Right atrium auricular region (tissue), 2 donors: Measurements from ENCODE around the gene NPHP4. TPM values are rescaled to one million over a fixed set of nuclear protein-coding genes. Genes with fewer than 3 reads are reported as not detected.

Source experiments
- DNase-seq: peaks from one replicate; pipeline ENCODE4 v3.0.0-alpha.2; 2019; ENCODE audit warnings: low spot score
- H3K27ac ChIP-seq, 2 donors: fragments of 200-600 bp; sonication (generic); 1 replicate in 1 of 2; 2 replicates in 1 of 2; pipeline ENCODE4 v1.5.1; 2016 to 2019
- H3K27me3 ChIP-seq, 2 donors: fragments of 200-600 bp; sonication (generic); one replicate each; pipeline versions ENCODE4 v1.5.1 to v1.6.0; 2017 to 2019
- H3K36me3 ChIP-seq: fragments of 200-600 bp; sonication (generic); one replicate; pipeline ENCODE4 v1.5.1; 2016
- H3K4me1 ChIP-seq, 2 donors: fragments of 200-600 bp; sonication (generic); one replicate each; pipeline versions ENCODE4 v1.5.1 to v1.6.0; 2017 to 2019
- H3K4me3 ChIP-seq, 2 donors: fragments of 200-600 bp; sonication (generic); 1 replicate in 1 of 2; 2 replicates in 1 of 2; pipeline ENCODE4 v1.5.1; 2017 to 2019; ENCODE audit warnings: mild to moderate bottlenecking in 1 of 2, moderate library complexity in 1 of 2
- H3K9me3 ChIP-seq, 2 donors: fragments of 200-600 bp; sonication (generic); one replicate each; pipeline ENCODE4 v1.5.1; 2019
- CTCF ChIP-seq, 2 donors: fragments of 200-600 bp; sonication (generic); IDR thresholded peaks; one replicate each; pipeline ENCODE4 v1.5.1; 2019; ENCODE audit warnings: antibody characterized with exemption in 2 of 2
- total RNA-seq, 2 donors: library from RNA; depleted of rRNA; stranded (reverse); fragments of >200 nt; gene quantifications; one replicate each; pipeline ENCODE4 v1.1.0, GENCODE V29; 2016

The NPHP4 gene
- total RNA-seq, 2 donors from 2014 or later, result 3.0 to 4.3 TPM

GRCh38 chr1:5955479-5955977 is 36.7 kb downstream of the NPHP4 start:
- Histone ChIP-seq H3K9me3 (no peaks in the 10 kb centered on the region), H3K27ac (no peak overlapping the region), H3K27me3 (no peaks in the 10 kb centered on the region), H3K4me1 (no peaks in the 10 kb centered on the region), H3K36me3 (peaks cover 14% of the 10 kb centered on the region), H3K4me3 (no peak overlapping the region)
- TF ChIP-seq CTCF (IDR thresholded peaks at IDR 0.05), result no peak
- no peak for DNase-seq

GRCh38 chr1:5954964-5955363 is 37.3 kb downstream of the NPHP4 start:
- no peak for TF ChIP-seq CTCF (IDR thresholded peaks at IDR 0.05)
- peaks cover 11% of the 10 kb centered on the region for H3K36me3 ChIP-seq

DNA sequence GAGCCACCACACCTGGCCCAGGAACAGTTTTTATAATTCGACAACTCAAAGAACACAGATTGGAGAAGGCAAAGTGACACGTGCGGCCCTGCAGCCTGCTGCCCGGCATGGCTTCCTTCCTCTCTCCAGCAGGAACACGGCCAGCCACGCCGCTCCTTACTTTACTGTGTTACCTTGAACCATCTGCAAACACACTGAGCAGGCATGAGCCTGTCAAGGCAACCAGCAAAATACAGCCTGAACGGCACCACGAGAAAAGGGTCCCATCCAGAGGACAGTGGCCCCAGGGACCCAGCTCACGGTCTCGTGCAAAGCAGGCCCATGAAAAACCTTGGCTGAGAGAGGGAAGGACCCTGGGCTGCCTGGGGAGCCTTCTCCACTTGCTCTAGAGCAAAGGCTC is 38.8 kb downstream of the NPHP4 start:
- H3K4me3 ChIP-seq, result no peak overlapping the region

More at GRCh38 chr1:5954964-5955363, 37.3 kb downstream of the NPHP4 start:
- DNase-seq, result no peak
- Histone ChIP-seq H3K27me3 (no peaks in the 10 kb centered on the region), H3K9me3 (no peaks in the 10 kb centered on the region), H3K4me1 (no peaks in the 10 kb centered on the region), H3K4me3 (no peak overlapping the region), H3K27ac (no peak overlapping the region)

GRCh38 chr1:5951846-5952410 is 40.3 kb downstream of the NPHP4 start:
- H3K9me3 ChIP-seq, result no peaks in the 10 kb centered on the region
- peaks cover 18% of the 10 kb centered on the region for H3K36me3 ChIP-seq
- H3K4me3 ChIP-seq, result no peak overlapping the region
- no peak for TF ChIP-seq CTCF (IDR thresholded peaks at IDR 0.05)
- H3K27me3 ChIP-seq, result no peaks in the 10 kb centered on the region
- no peaks in the 10 kb centered on the region for H3K4me1 ChIP-seq
- H3K27ac ChIP-seq, result no peak overlapping the region
- DNase-seq, result no peak

More for the DNA sequence above, 38.8 kb downstream of the NPHP4 start:
- H3K4me1 ChIP-seq, result no peaks in the 10 kb centered on the region
- peaks cover 11% of the 10 kb centered on the region for H3K36me3 ChIP-seq
- no peak overlapping the region for H3K27ac ChIP-seq
- H3K27me3 ChIP-seq, result no peaks in the 10 kb centered on the region
- TF ChIP-seq CTCF (IDR thresholded peaks at IDR 0.05), result no peak
- H3K9me3 ChIP-seq, result no peaks in the 10 kb centered on the region
- DNase-seq, result no peak

GRCh38 chr1:5950994-5951785 is 41.0 kb downstream of the NPHP4 start:
- no peak for TF ChIP-seq CTCF (IDR thresholded peaks at IDR 0.05)
- Histone ChIP-seq H3K27ac (no peak overlapping the region), H3K4me1 (no peaks in the 10 kb centered on the region), H3K9me3 (no peaks in the 10 kb centered on the region), H3K36me3 (peaks cover 25% of the 10 kb centered on the region), H3K4me3 (no peak overlapping the region), H3K27me3 (no peaks in the 10 kb centered on the region)
- no peak for DNase-seq
